ENCODE data around the gene SRPX.

GRCh38 chrX:38151441-38151840 lies 69.2 kb downstream of the SRPX start:
- TF ChIP-seq CTCF (IDR thresholded peaks at IDR 0.05; ENCODE audit: poor library complexity): no peak
- TF ChIP-seq EZH2 (IDR thresholded peaks at IDR 0.05; ENCODE audit: borderline replicate concordance): no peak
- TF ChIP-seq EZH2phosphoT487 (IDR thresholded peaks at IDR 0.05; ENCODE audit: low read depth, severe bottlenecking, unreplicated experiment): no peak
